Upper lobe of left lung (tissue), 4 donors: Measurements from ENCODE around the gene DIO3.

ENCODE experiments used
- POLR2A ChIP-seq, 4 donors: fragments of 450-650 bp; IDR thresholded peaks; one replicate each; pipeline ENCODE4 v1.5.1; 2016 to 2017; ENCODE audit warnings: antibody characterized with exemption in 4 of 4, mild to moderate bottlenecking in 2 of 4
- POLR2AphosphoS5 ChIP-seq, 2 donors: sonication (generic); formaldehyde crosslinking; IDR thresholded peaks; one replicate each; pipeline ENCODE4 v1.5.1; 2017; ENCODE audit warnings: antibody characterized with exemption in 2 of 2
- TF ChIP-seq, protein P1 (sequence below), 6 experiments: fragments of 450-650 bp in 4 of 6; fragments of 200-600 bp in 2 of 6; sonication (generic) in 2 of 6; IDR thresholded peaks; one replicate each; pipeline ENCODE4 v1.5.1; 2016 to 2019; ENCODE audit warnings: antibody characterized with exemption in 6 of 6

DNA sequence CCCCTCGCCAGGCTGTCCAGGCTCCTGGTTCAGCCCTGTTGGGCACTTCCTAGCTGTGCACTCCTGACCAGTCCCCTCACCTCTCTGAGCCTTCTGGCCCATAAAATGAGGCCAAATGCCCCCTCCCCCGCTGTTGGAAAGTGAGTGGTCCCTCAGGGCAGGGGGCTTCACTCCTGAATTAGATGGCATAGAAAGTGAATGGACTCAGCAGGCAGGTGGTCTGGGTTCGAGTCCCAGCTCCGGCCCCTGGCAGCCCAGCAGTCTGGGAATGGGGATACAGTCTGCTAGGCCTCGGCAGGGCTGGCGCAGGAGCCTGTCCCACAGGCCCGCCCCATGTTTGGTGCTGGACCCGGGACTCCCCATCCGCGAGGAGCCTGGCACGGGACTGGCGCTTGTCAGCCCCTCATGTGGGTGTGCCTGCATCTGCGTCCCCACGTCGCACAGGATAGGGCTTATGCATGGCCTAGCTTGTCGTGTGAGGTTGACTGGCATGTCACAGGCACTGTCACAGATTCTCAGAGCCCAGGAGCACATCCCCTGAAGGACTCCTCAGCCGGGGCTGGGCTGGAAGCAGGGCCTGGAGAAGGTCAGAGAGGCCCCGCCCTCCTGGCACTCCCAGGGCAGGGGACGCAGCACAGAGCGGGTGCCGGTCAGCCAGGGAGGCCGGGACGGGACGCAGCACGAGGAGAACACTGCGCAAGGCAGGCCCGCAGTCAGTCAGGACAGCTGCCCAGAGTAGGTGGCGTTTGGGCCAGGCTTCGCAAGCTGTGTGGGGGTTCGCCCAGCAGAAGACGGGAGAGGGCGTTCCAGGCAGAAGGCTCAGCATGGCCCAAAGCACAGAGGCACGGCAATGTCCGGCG lies 40.5 kb downstream of the DIO3 start:
- TF ChIP-seq, protein P1, sequence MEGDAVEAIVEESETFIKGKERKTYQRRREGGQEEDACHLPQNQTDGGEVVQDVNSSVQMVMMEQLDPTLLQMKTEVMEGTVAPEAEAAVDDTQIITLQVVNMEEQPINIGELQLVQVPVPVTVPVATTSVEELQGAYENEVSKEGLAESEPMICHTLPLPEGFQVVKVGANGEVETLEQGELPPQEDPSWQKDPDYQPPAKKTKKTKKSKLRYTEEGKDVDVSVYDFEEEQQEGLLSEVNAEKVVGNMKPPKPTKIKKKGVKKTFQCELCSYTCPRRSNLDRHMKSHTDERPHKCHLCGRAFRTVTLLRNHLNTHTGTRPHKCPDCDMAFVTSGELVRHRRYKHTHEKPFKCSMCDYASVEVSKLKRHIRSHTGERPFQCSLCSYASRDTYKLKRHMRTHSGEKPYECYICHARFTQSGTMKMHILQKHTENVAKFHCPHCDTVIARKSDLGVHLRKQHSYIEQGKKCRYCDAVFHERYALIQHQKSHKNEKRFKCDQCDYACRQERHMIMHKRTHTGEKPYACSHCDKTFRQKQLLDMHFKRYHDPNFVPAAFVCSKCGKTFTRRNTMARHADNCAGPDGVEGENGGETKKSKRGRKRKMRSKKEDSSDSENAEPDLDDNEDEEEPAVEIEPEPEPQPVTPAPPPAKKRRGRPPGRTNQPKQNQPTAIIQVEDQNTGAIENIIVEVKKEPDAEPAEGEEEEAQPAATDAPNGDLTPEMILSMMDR (IDR thresholded peaks at IDR 0.05), result no peak
- TF ChIP-seq POLR2AphosphoS5 (IDR thresholded peaks at IDR 0.05) (no peak), POLR2A (IDR thresholded peaks at IDR 0.05) (no peak)
